OCI-LY7 (cell line): ENCODE measurements around the gene VCP. TPM values are rescaled to one million over a fixed set of nuclear protein-coding genes. Genes with fewer than 3 reads are reported as not detected.

Source experiments
- BruUV-seq: library from RNA; stranded (reverse); fragments of 400-500 nt; replicated peaks from 2 replicates; lab custom pipeline; 2021; lab: Mats Ljungman, UMichigan
- CTCF ChIA-PET: fragments of 300-600 bp; sonication (Branson Sonifier 250); formaldehyde crosslinking; loops from one replicate; lab custom pipeline; 2022; ENCODE audit warnings: antibody characterized with exemption; ENCODE audit not compliant: unreplicated experiment; lab: Charles Lee
- POLR2A ChIA-PET: fragments of 300-600 bp; sonication (Branson Sonifier 250); formaldehyde crosslinking; loops from one replicate; lab custom pipeline; 2022; ENCODE audit warnings: antibody characterized with exemption; lab: Charles Lee
- DNase-seq: peaks from one replicate; pipeline ENCODE4 v3.0.0-alpha.2; 2015; ENCODE audit warnings: low spot score
- H2AFZ ChIP-seq: fragments of 200-600 bp; sonication (generic), shearing (Covaris generic); 2 replicates; pipeline ENCODE4 v1.6.1; 2014; ENCODE audit warnings: mild to moderate bottlenecking, antibody characterized with exemption, low read length, moderate library complexity
- H3K27ac ChIP-seq: fragments of 200-600 bp; sonication (generic); 2 replicates; pipeline ENCODE4 v1.5.1; 2014; ENCODE audit warnings: mixed run types, low read depth, mild to moderate bottlenecking, moderate library complexity, low read length, inconsistent platforms; ENCODE audit not compliant: poor library complexity, severe bottlenecking
- H3K36me3 ChIP-seq: fragments of 200-600 bp; sonication (generic); 2 replicates; pipeline ENCODE4 v1.6.1; 2014; ENCODE audit warnings: mild to moderate bottlenecking, antibody characterized with exemption, low read length, moderate library complexity, mixed read lengths; ENCODE audit not compliant: insufficient read depth
- H3K4me1 ChIP-seq: fragments of 200-600 bp; sonication (generic); 2 replicates; pipeline ENCODE4 v1.5.1; 2014; ENCODE audit warnings: mild to moderate bottlenecking, low read length; ENCODE audit not compliant: insufficient read depth, poor library complexity, severe bottlenecking
- H3K4me2 ChIP-seq: fragments of 200-600 bp; sonication (generic); 2 replicates; pipeline ENCODE4 v1.6.1; 2014; ENCODE audit warnings: mild to moderate bottlenecking, low read length
- H3K4me3 ChIP-seq: fragments of 200-600 bp; sonication (generic); 2 replicates; pipeline ENCODE4 v1.5.1; 2014; ENCODE audit warnings: mild to moderate bottlenecking, low read depth, low read length; ENCODE audit not compliant: poor library complexity, severe bottlenecking
- H3K79me2 ChIP-seq: fragments of 200-600 bp; sonication (generic); 2 replicates; pipeline ENCODE4 v1.6.1; 2016; ENCODE audit warnings: low read depth, mild to moderate bottlenecking, low read length, moderate library complexity, mixed read lengths; ENCODE audit not compliant: insufficient read depth
- H3K9me2 ChIP-seq: fragments of 200-600 bp; sonication (generic); 2 replicates; pipeline ENCODE4 v1.6.1; 2016; ENCODE audit warnings: mild to moderate bottlenecking, low read length, mixed read lengths; ENCODE audit not compliant: insufficient read depth
- H3K9me3 ChIP-seq: fragments of 200-600 bp; sonication (generic); 2 replicates; pipeline ENCODE4 v1.6.1; 2014; ENCODE audit warnings: mild to moderate bottlenecking, mixed run types, low read length, mixed read lengths
- H4K20me1 ChIP-seq: fragments of 200-600 bp; sonication (generic); 2 replicates; pipeline ENCODE4 v1.6.1; 2014; ENCODE audit warnings: mild to moderate bottlenecking, antibody characterized with exemption, low read length, moderate library complexity, mixed read lengths; ENCODE audit not compliant: insufficient read depth
- CTCF ChIP-seq: fragments of 200-600 bp; sonication (generic); conservative IDR thresholded peaks from 2 replicates; pipeline ENCODE4 v1.5.1; 2014; ENCODE audit warnings: mild to moderate bottlenecking, antibody characterized with exemption, low read length, moderate library complexity, mixed read lengths
- EZH2phosphoT487 ChIP-seq: fragments of 200-600 bp; sonication (generic); IDR thresholded peaks from 2 replicates; pipeline ENCODE4 v1.6.1; 2018; ENCODE audit warnings: low read depth, borderline replicate concordance, mild to moderate bottlenecking, mixed run types, antibody characterized with exemption, low read length, moderate library complexity, mixed read lengths
- intact Hi-C: fragments of 100-400 bp; cut with micrococcal nuclease; formaldehyde crosslinking; loops from one replicate; pipeline ENCODE4 v1.10.0; 2022; ENCODE audit not compliant: unreplicated experiment
- total RNA-seq, 2 experiments: library from RNA; depleted of rRNA in 1 of 2; stranded (reverse); fragments of >200 nt in 1 of 2; shearing (Covaris generic) in 1 of 2; gene quantifications; 2 replicates each; pipeline ENCODE4 v1.2.3, GENCODE V29; 2014 to 2022

Gene VCP
- total RNA-seq, 2 experiments from 2014 or later: 187 to 200 TPM

- peaks cover 23% of the 10 kb centered on the region for H3K4me1 ChIP-seq
- POLR2A ChIA-PET: no interaction called here
- H3K79me2 ChIP-seq: peaks cover 3% of the 10 kb centered on the region; the same call in 1 of the 2 replicates
- no peaks in the 10 kb centered on the region for H4K20me1 ChIP-seq
- no peak overlapping the region for H2AFZ ChIP-seq
- H3K9me2 ChIP-seq: no peaks in the 10 kb centered on the region
- no peak overlapping the region for H3K4me2 ChIP-seq
- no TSS peak for BruUV-seq
- CTCF ChIA-PET: no interaction called here
- TF ChIP-seq EZH2phosphoT487 (no peak), CTCF (no peak)
- no peaks in the 10 kb centered on the region for H3K9me3 ChIP-seq
- no peak overlapping the region for H3K27ac ChIP-seq
- no peak overlapping the region for H3K4me3 ChIP-seq
- H3K36me3 ChIP-seq: no peaks in the 10 kb centered on the region
- intact Hi-C loops: no loop called here
- DNase-seq: no peak
Measured at GRCh38 chr9:35107297-35108290, 35.2 kb upstream of the VCP start.

GRCh38 chr9:35106343-35106730, 33.9 kb upstream of the VCP start:
- no peak overlapping the region for H3K4me3 ChIP-seq

More at GRCh38 chr9:35106343-35106730, 33.9 kb upstream of the VCP start:
- ChIA-PET CTCF (no interaction called here), POLR2A (interaction anchor here (0.9 kb wide), 1 partner anchor 35 kb away, joined by 3 read pairs; no protein-coding TSS in a partner anchor)
- Histone ChIP-seq H3K27ac (no peak overlapping the region), H3K4me1 (peaks cover 25% of the 10 kb centered on the region), H2AFZ (no peak overlapping the region), H3K9me3 (no peaks in the 10 kb centered on the region), H3K4me2 (no peak overlapping the region), H3K36me3 (peaks cover 4% of the 10 kb centered on the region), H3K9me2 (no peaks in the 10 kb centered on the region), H3K79me2 (peaks cover 13% of the 10 kb centered on the region; the same call in 1 of the 2 replicates), H4K20me1 (no peaks in the 10 kb centered on the region)
- intact Hi-C loops: no loop called here
- BruUV-seq: no TSS peak
- TF ChIP-seq EZH2phosphoT487 (no peak), CTCF (no peak)
- DNase-seq: no peak
